ENCODE results near the gene PREB. TPM values are rescaled to one million over a fixed set of nuclear protein-coding genes. Genes with fewer than 3 reads are reported as not detected.

PREB gene
- total and polyA plus RNA-seq, 2 of the 13 experiments (the other 11 are each of a cell fraction or from before 2014, with no cell fraction given) = 112 to 192 TPM

- TF ChIP-seq ZBTB3 (CRISPR knock-in tag; IDR thresholded peaks at IDR 0.05; ENCODE audit: borderline replicate concordance, low read depth) (peak; percentile 80; the same call in 1 of the 2 replicates), PCBP1 (IDR thresholded peaks at IDR 0.05; ENCODE audit: borderline replicate concordance, low read depth, low read length) (no peak), LRRFIP1 (CRISPR knock-in tag; conservative IDR thresholded peaks at IDR 0.05) (no peak), ZNF138 (CRISPR knock-in tag; IDR thresholded peaks at IDR 0.05; ENCODE audit: low read depth) (no peak), FOXC1 (CRISPR knock-in tag; IDR thresholded peaks at IDR 0.05; ENCODE audit: borderline replicate concordance) (no peak), ETS1 (CRISPR knock-in tag; IDR thresholded peaks at IDR 0.05) (peak; percentile 91; the same call in 1 of the 2 replicates), MTA3 (CRISPR knock-in tag; IDR thresholded peaks at IDR 0.05) (no peak), SMARCC2 (IDR thresholded peaks at IDR 0.05) (no peak), MZF1 (CRISPR knock-in tag; IDR thresholded peaks at IDR 0.05; ENCODE audit: borderline replicate concordance) (no peak), ZBTB2 (CRISPR knock-in tag; IDR thresholded peaks at IDR 0.05; ENCODE audit: low read depth) (peak; percentile 67; the same call in 1 of the 2 replicates), HOMEZ (CRISPR knock-in tag; IDR thresholded peaks at IDR 0.05; ENCODE audit: low read depth) (no peak), ZNF841 (CRISPR knock-in tag; IDR thresholded peaks at IDR 0.05; ENCODE audit: borderline replicate concordance) (peak; percentile 20; the same call in 1 of the 2 replicates), ZNF44 (CRISPR knock-in tag; IDR thresholded peaks at IDR 0.05) (no peak; the same call in 1 of the 2 replicates)
Measured at GRCh38 chr2:27086090-27086723, 48.2 kb downstream of the PREB start (continued).

Measured in HepG2 (cell line).